Measurements from ENCODE around the gene STAT1.

GRCh38 chr2:190974629-190975361 is 39.2 kb downstream of the STAT1 start:
- TF ChIP-seq CTCF (IDR thresholded peaks at IDR 0.05) (no peak), POLR2AphosphoS5 (IDR thresholded peaks at IDR 0.05; ENCODE audit: low read depth, low read length) (no peak), REST (IDR thresholded peaks at IDR 0.05; ENCODE audit: insufficient read depth in 1 of 2, low read depth in 2 of 2, low read length in 1 of 2) (no peak), TCF7L2 (IDR thresholded peaks at IDR 0.05; ENCODE audit: low read depth, low read length) (no peak), SIN3A (IDR thresholded peaks at IDR 0.05; ENCODE audit: borderline replicate concordance, insufficient read depth, low read depth, low read length) (no peak)
